ENCODE data around the gene HTRA3.
A peak's percentile ranks its signal among the peaks of the same experiment; 100 is the strongest.

The HTRA3 gene

GRCh38 chr4:8266088-8266487 lies 3.5 kb upstream of the HTRA3 start:
- Histone ChIP-seq H3K27ac (ENCODE audit: low read depth, low read length) (no peak overlapping the region), H4K20me1 (ENCODE audit: low read depth, low read length) (no peaks in the 10 kb centered on the region), H3K4me2 (ENCODE audit: low read depth, low read length, poor library complexity, severe bottlenecking) (no peak overlapping the region), H3F3A (ENCODE audit: insufficient read depth) (no peaks in the 10 kb centered on the region), H3K36me3 (ENCODE audit: low read length) (no peaks in the 10 kb centered on the region), H3K9me2 (replicated peaks; ENCODE audit: insufficient read depth, low read length) (no peaks in the 10 kb centered on the region), H3K79me2 (ENCODE audit: insufficient read depth, low read length) (no peaks in the 10 kb centered on the region), H2AFZ (ENCODE audit: low read depth, low read length, severe bottlenecking) (no peak overlapping the region), H3K4me3 (ENCODE audit: insufficient read depth, low read length, poor library complexity, severe bottlenecking) (no peak overlapping the region), H3K9me3 (ENCODE audit: insufficient read depth, low read length) (no peaks in the 10 kb centered on the region), H3K27me3 (ENCODE audit: low read length) (no peaks in the 10 kb centered on the region), H3K9ac (ENCODE audit: low read length) (no peak overlapping the region)
- TF ChIP-seq EZH2phosphoT487 (conservative IDR thresholded peaks at IDR 0.05; ENCODE audit: low read length), result no peak
- no peak for TF ChIP-seq CTCF (IDR thresholded peaks at IDR 0.05; ENCODE audit: insufficient read depth, low read length, poor library complexity, severe bottlenecking)

- TF ChIP-seq CTCF (IDR thresholded peaks at IDR 0.05; ENCODE audit: insufficient read depth, low read length, poor library complexity, severe bottlenecking) (no peak), EZH2phosphoT487 (conservative IDR thresholded peaks at IDR 0.05; ENCODE audit: low read length) (no peak)
- H3K4me3 ChIP-seq (ENCODE audit: insufficient read depth, low read length, poor library complexity, severe bottlenecking), result no peak overlapping the region
- H4K20me1 ChIP-seq (ENCODE audit: low read depth, low read length), result no peaks in the 10 kb centered on the region
- H3K4me2 ChIP-seq (ENCODE audit: low read depth, low read length, poor library complexity, severe bottlenecking), result no peak overlapping the region
- H3K9me2 ChIP-seq (replicated peaks; ENCODE audit: insufficient read depth, low read length), result no peaks in the 10 kb centered on the region
- H3K9ac ChIP-seq (ENCODE audit: low read length), result no peak overlapping the region
- no peak overlapping the region for H3K27ac ChIP-seq (ENCODE audit: low read depth, low read length)
- no peaks in the 10 kb centered on the region for H3K36me3 ChIP-seq (ENCODE audit: low read length)
- H3K9me3 ChIP-seq (ENCODE audit: insufficient read depth, low read length), result no peaks in the 10 kb centered on the region
- no peak overlapping the region for H2AFZ ChIP-seq (ENCODE audit: low read depth, low read length, severe bottlenecking)
- no peaks in the 10 kb centered on the region for H3K79me2 ChIP-seq (ENCODE audit: insufficient read depth, low read length)
- H3K27me3 ChIP-seq (ENCODE audit: low read length), result no peaks in the 10 kb centered on the region
- no peaks in the 10 kb centered on the region for H3F3A ChIP-seq (ENCODE audit: insufficient read depth)
Observed at GRCh38 chr4:8266508-8266907, 3.0 kb upstream of the HTRA3 start.

- TF ChIP-seq CTCF (IDR thresholded peaks at IDR 0.05; ENCODE audit: insufficient read depth, low read length, poor library complexity, severe bottlenecking) (peak; percentile 35), EZH2phosphoT487 (conservative IDR thresholded peaks at IDR 0.05; ENCODE audit: low read length) (no peak)
- no peaks in the 10 kb centered on the region for H4K20me1 ChIP-seq (ENCODE audit: low read depth, low read length)
- no peaks in the 10 kb centered on the region for H3F3A ChIP-seq (ENCODE audit: insufficient read depth)
- H3K27ac ChIP-seq (ENCODE audit: low read depth, low read length), result no peak overlapping the region
- H3K36me3 ChIP-seq (ENCODE audit: low read length), result no peaks in the 10 kb centered on the region
- no peaks in the 10 kb centered on the region for H3K9me3 ChIP-seq (ENCODE audit: insufficient read depth, low read length)
- H3K9ac ChIP-seq (ENCODE audit: low read length), result no peak overlapping the region
- no peak overlapping the region for H3K4me3 ChIP-seq (ENCODE audit: insufficient read depth, low read length, poor library complexity, severe bottlenecking)
- H3K27me3 ChIP-seq (ENCODE audit: low read length), result no peaks in the 10 kb centered on the region
- no peaks in the 10 kb centered on the region for H3K9me2 ChIP-seq (replicated peaks; ENCODE audit: insufficient read depth, low read length)
- no peaks in the 10 kb centered on the region for H3K79me2 ChIP-seq (ENCODE audit: insufficient read depth, low read length)
- no peak overlapping the region for H2AFZ ChIP-seq (ENCODE audit: low read depth, low read length, severe bottlenecking)
- no peak overlapping the region for H3K4me2 ChIP-seq (ENCODE audit: low read depth, low read length, poor library complexity, severe bottlenecking)
Observed at GRCh38 chr4:8267077-8267476, 2.5 kb upstream of the HTRA3 start.

Data from SU-DHL-6 (cell line).